ENCODE measurements around the gene RXYLT1. TPM values are rescaled to one million over a fixed set of nuclear protein-coding genes. Genes with fewer than 3 reads are reported as not detected.
A peak's percentile ranks its signal among the peaks of the same experiment; 100 is the strongest.

RXYLT1 gene
- total RNA-seq, 1 donor from 2014 or later = 8.9 TPM

- no peak overlapping the region for H3K4me3 ChIP-seq (ENCODE audit: low read length in 3 of 3)
- H3K9ac ChIP-seq (ENCODE audit: low read depth in 1 of 3, low read length in 3 of 3) = no peak overlapping the region
- peaks cover 0 to 3% (median 0%) of the 10 kb centered on the region in 3 donors for H3K36me3 ChIP-seq (ENCODE audit: control insufficient read depth in 3 of 3, insufficient read depth in 3 of 3, low read length in 3 of 3)
- no peak overlapping the region for H3K27ac ChIP-seq (ENCODE audit: low read depth, low read length)
- no peaks in the 10 kb centered on the region for H3K4me1 ChIP-seq (ENCODE audit: control insufficient read depth in 3 of 3, insufficient read depth in 3 of 3, low read length in 3 of 3)
- peaks cover 0 to 5% (median 0%) of the 10 kb centered on the region in 3 donors for H3K27me3 ChIP-seq (ENCODE audit: control insufficient read depth in 3 of 3, insufficient read depth in 3 of 3, low read length in 3 of 3)
- H3K9me3 ChIP-seq (ENCODE audit: control insufficient read depth in 3 of 3, low read length in 3 of 3) = peaks cover 0 to 4% (median 0%) of the 10 kb centered on the region in 3 donors
Observed at GRCh38 chr12:63814146-63814772, 34.5 kb downstream of the RXYLT1 start.

GRCh38 chr12:63815482-63815852 is 35.8 kb downstream of the RXYLT1 start:
- no peak overlapping the region for H3K4me3 ChIP-seq (ENCODE audit: low read length in 3 of 3)
- H3K27ac ChIP-seq (ENCODE audit: low read depth, low read length) = no peak overlapping the region

DNA sequence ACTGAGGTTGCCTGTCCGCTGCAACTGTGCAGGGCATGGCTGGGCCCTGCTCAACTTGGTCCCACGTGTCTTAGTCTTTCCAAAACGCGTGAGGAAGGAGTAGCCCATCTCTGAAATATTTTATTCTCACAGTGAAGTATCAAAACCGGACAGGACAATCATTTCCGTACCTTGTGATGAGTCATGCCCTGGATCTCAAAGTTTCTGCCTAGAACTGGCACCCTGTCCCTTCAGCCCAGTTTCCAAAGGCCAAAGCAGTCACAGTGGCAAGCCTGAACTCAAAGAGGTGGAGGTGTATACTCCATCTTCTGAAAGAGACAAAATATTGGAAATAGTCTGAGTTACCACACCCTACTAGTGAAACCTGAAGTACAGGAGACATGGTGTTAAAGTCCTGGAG is 36.3 kb downstream of the RXYLT1 start:
- Histone ChIP-seq H3K4me3 (ENCODE audit: low read length in 3 of 3) (no peak overlapping the region), H3K9me3 (ENCODE audit: control insufficient read depth in 3 of 3, low read length in 3 of 3) (peaks cover 0 to 4% (median 0%) of the 10 kb centered on the region in 3 donors), H3K36me3 (ENCODE audit: control insufficient read depth in 3 of 3, insufficient read depth in 3 of 3, low read length in 3 of 3) (no peaks in the 10 kb centered on the region), H3K27ac (ENCODE audit: low read depth, low read length) (no peak overlapping the region), H3K9ac (ENCODE audit: low read depth in 1 of 3, low read length in 3 of 3) (no peak overlapping the region), H3K27me3 (ENCODE audit: control insufficient read depth in 3 of 3, insufficient read depth in 3 of 3, low read length in 3 of 3) (peaks cover 0 to 5% (median 0%) of the 10 kb centered on the region in 3 donors), H3K4me1 (ENCODE audit: control insufficient read depth in 3 of 3, insufficient read depth in 3 of 3, low read length in 3 of 3) (no peaks in the 10 kb centered on the region)

More at GRCh38 chr12:63815482-63815852, 35.8 kb downstream of the RXYLT1 start:
- H3K9ac ChIP-seq (ENCODE audit: low read depth in 1 of 3, low read length in 3 of 3) = no peak overlapping the region
- no peaks in the 10 kb centered on the region for H3K36me3 ChIP-seq (ENCODE audit: control insufficient read depth in 3 of 3, insufficient read depth in 3 of 3, low read length in 3 of 3)
- H3K9me3 ChIP-seq (ENCODE audit: control insufficient read depth in 3 of 3, low read length in 3 of 3) = peaks cover 0 to 4% (median 0%) of the 10 kb centered on the region in 3 donors
- H3K27me3 ChIP-seq (ENCODE audit: control insufficient read depth in 3 of 3, insufficient read depth in 3 of 3, low read length in 3 of 3) = peaks cover 0 to 5% (median 0%) of the 10 kb centered on the region in 3 donors
- no peaks in the 10 kb centered on the region for H3K4me1 ChIP-seq (ENCODE audit: control insufficient read depth in 3 of 3, insufficient read depth in 3 of 3, low read length in 3 of 3)

- Histone ChIP-seq H3K36me3 (ENCODE audit: control insufficient read depth in 3 of 3, insufficient read depth in 3 of 3, low read length in 3 of 3) (no peaks in the 10 kb centered on the region), H3K27me3 (ENCODE audit: control insufficient read depth in 3 of 3, insufficient read depth in 3 of 3, low read length in 3 of 3) (peaks cover 5 to 10% (median 6%) of the 10 kb centered on the region in 3 donors), H3K4me1 (ENCODE audit: control insufficient read depth in 3 of 3, insufficient read depth in 3 of 3, low read length in 3 of 3) (no peaks in the 10 kb centered on the region), H3K27ac (ENCODE audit: low read depth, low read length) (no peak overlapping the region), H3K4me3 (ENCODE audit: low read length in 3 of 3) (no peak overlapping the region), H3K9ac (ENCODE audit: low read depth in 1 of 3, low read length in 3 of 3) (no peak overlapping the region), H3K9me3 (ENCODE audit: control insufficient read depth in 3 of 3, low read length in 3 of 3) (peaks cover 0 to 4% (median 0%) of the 10 kb centered on the region in 3 donors)
Observed at GRCh38 chr12:63820427-63820826, 40.7 kb downstream of the RXYLT1 start.

- H3K4me1 ChIP-seq (ENCODE audit: control insufficient read depth in 3 of 3, insufficient read depth in 3 of 3, low read length in 3 of 3) = no peaks in the 10 kb centered on the region
- H3K4me3 ChIP-seq (ENCODE audit: low read length in 3 of 3) = peak overlapping the region; percentile 61 to 70 (median 70)
- peak overlapping the region in 1 of 3 donors; percentile 40 for H3K9ac ChIP-seq (ENCODE audit: low read depth in 1 of 3, low read length in 3 of 3)
- H3K9me3 ChIP-seq (ENCODE audit: control insufficient read depth in 3 of 3, low read length in 3 of 3) = peaks cover 0 to 4% (median 0%) of the 10 kb centered on the region in 3 donors
- no peaks in the 10 kb centered on the region for H3K36me3 ChIP-seq (ENCODE audit: control insufficient read depth in 3 of 3, insufficient read depth in 3 of 3, low read length in 3 of 3)
- H3K27me3 ChIP-seq (ENCODE audit: control insufficient read depth in 3 of 3, insufficient read depth in 3 of 3, low read length in 3 of 3) = peaks cover 5 to 10% (median 6%) of the 10 kb centered on the region in 3 donors
- no peak overlapping the region for H3K27ac ChIP-seq (ENCODE audit: low read depth, low read length)
Observed at GRCh38 chr12:63821781-63822251, 42.1 kb downstream of the RXYLT1 start.

- peaks cover 0 to 4% (median 0%) of the 10 kb centered on the region in 3 donors for H3K9me3 ChIP-seq (ENCODE audit: control insufficient read depth in 3 of 3, low read length in 3 of 3)
- peak overlapping the region in 2 of 3 donors; percentile 61 to 70 for H3K4me3 ChIP-seq (ENCODE audit: low read length in 3 of 3)
- peaks cover 5 to 10% (median 6%) of the 10 kb centered on the region in 3 donors for H3K27me3 ChIP-seq (ENCODE audit: control insufficient read depth in 3 of 3, insufficient read depth in 3 of 3, low read length in 3 of 3)
- H3K36me3 ChIP-seq (ENCODE audit: control insufficient read depth in 3 of 3, insufficient read depth in 3 of 3, low read length in 3 of 3) = no peaks in the 10 kb centered on the region
- no peak overlapping the region for H3K27ac ChIP-seq (ENCODE audit: low read depth, low read length)
- no peak overlapping the region for H3K9ac ChIP-seq (ENCODE audit: low read depth in 1 of 3, low read length in 3 of 3)
- no peaks in the 10 kb centered on the region for H3K4me1 ChIP-seq (ENCODE audit: control insufficient read depth in 3 of 3, insufficient read depth in 3 of 3, low read length in 3 of 3)
Observed at GRCh38 chr12:63822352-63822751, 42.6 kb downstream of the RXYLT1 start.

- Histone ChIP-seq H3K9ac (ENCODE audit: low read depth in 1 of 3, low read length in 3 of 3) (no peak overlapping the region), H3K27ac (ENCODE audit: low read depth, low read length) (no peak overlapping the region), H3K4me1 (ENCODE audit: control insufficient read depth in 3 of 3, insufficient read depth in 3 of 3, low read length in 3 of 3) (no peaks in the 10 kb centered on the region)
Observed at GRCh38 chr12:63823040-63823439, 43.3 kb downstream of the RXYLT1 start.

DNA sequence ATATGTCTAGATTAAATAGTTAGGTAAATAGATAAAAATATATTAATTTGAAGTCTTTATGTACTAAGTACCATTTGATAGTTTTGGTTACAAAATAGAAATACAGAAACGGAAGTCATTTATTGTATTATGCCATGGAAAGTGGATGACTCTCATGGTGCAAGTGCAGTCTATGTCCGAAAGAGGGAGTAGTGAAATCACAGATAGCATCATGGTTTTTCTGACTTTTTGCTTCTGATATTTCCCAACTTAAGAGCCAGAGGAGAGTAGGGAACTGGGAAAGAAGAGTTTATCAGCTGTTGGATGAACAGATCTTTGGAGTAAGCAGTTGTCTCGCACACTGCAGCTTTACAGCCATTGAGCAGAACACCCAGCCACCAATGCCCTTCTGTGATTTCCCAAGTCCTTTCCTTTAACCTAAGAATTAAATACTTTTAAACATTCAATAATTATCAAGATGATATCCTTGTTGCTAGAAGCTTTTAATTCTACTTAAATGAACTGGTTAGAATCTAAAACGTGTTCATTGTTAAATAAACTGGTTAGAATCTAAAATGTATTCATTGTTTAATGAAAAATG is 46.4 kb downstream of the RXYLT1 start:
- Histone ChIP-seq H3K27ac (ENCODE audit: low read depth, low read length) (no peak overlapping the region), H3K9me3 (ENCODE audit: control insufficient read depth in 3 of 3, low read length in 3 of 3) (no peaks in the 10 kb centered on the region), H3K36me3 (ENCODE audit: control insufficient read depth in 3 of 3, insufficient read depth in 3 of 3, low read length in 3 of 3) (no peaks in the 10 kb centered on the region), H3K27me3 (ENCODE audit: control insufficient read depth in 3 of 3, insufficient read depth in 3 of 3, low read length in 3 of 3) (peaks cover 0 to 10% (median 6%) of the 10 kb centered on the region in 3 donors), H3K4me1 (ENCODE audit: control insufficient read depth in 3 of 3, insufficient read depth in 3 of 3, low read length in 3 of 3) (no peaks in the 10 kb centered on the region), H3K4me3 (ENCODE audit: low read length in 3 of 3) (no peak overlapping the region), H3K9ac (ENCODE audit: low read depth in 1 of 3, low read length in 3 of 3) (no peak overlapping the region)

More at GRCh38 chr12:63823040-63823439, 43.3 kb downstream of the RXYLT1 start:
- Histone ChIP-seq H3K36me3 (ENCODE audit: control insufficient read depth in 3 of 3, insufficient read depth in 3 of 3, low read length in 3 of 3) (no peaks in the 10 kb centered on the region), H3K9me3 (ENCODE audit: control insufficient read depth in 3 of 3, low read length in 3 of 3) (peaks cover 0 to 4% (median 0%) of the 10 kb centered on the region in 3 donors), H3K27me3 (ENCODE audit: control insufficient read depth in 3 of 3, insufficient read depth in 3 of 3, low read length in 3 of 3) (peaks cover 0 to 10% (median 6%) of the 10 kb centered on the region in 3 donors), H3K4me3 (ENCODE audit: low read length in 3 of 3) (no peak overlapping the region)

GRCh38 chr12:63828867-63829266 is 49.2 kb downstream of the RXYLT1 start:
- Histone ChIP-seq H3K27ac (ENCODE audit: low read depth, low read length) (no peak overlapping the region), H3K9ac (ENCODE audit: low read depth in 1 of 3, low read length in 3 of 3) (no peak overlapping the region), H3K27me3 (ENCODE audit: control insufficient read depth in 3 of 3, insufficient read depth in 3 of 3, low read length in 3 of 3) (no peaks in the 10 kb centered on the region), H3K4me1 (ENCODE audit: control insufficient read depth in 3 of 3, insufficient read depth in 3 of 3, low read length in 3 of 3) (no peaks in the 10 kb centered on the region), H3K36me3 (ENCODE audit: control insufficient read depth in 3 of 3, insufficient read depth in 3 of 3, low read length in 3 of 3) (no peaks in the 10 kb centered on the region), H3K4me3 (ENCODE audit: low read length in 3 of 3) (no peak overlapping the region), H3K9me3 (ENCODE audit: control insufficient read depth in 3 of 3, low read length in 3 of 3) (no peaks in the 10 kb centered on the region)

GRCh38 chr12:63836046-63836445 is 56.3 kb downstream of the RXYLT1 start:
- Histone ChIP-seq H3K4me1 (ENCODE audit: control insufficient read depth in 3 of 3, insufficient read depth in 3 of 3, low read length in 3 of 3) (no peaks in the 10 kb centered on the region), H3K36me3 (ENCODE audit: control insufficient read depth in 3 of 3, insufficient read depth in 3 of 3, low read length in 3 of 3) (no peaks in the 10 kb centered on the region), H3K9me3 (ENCODE audit: control insufficient read depth in 3 of 3, low read length in 3 of 3) (no peaks in the 10 kb centered on the region), H3K27me3 (ENCODE audit: control insufficient read depth in 3 of 3, insufficient read depth in 3 of 3, low read length in 3 of 3) (no peaks in the 10 kb centered on the region), H3K4me3 (ENCODE audit: low read length in 3 of 3) (no peak overlapping the region), H3K27ac (ENCODE audit: low read depth, low read length) (no peak overlapping the region), H3K9ac (ENCODE audit: low read depth in 1 of 3, low read length in 3 of 3) (no peak overlapping the region)

Measured in skeletal muscle tissue (tissue), 4 donors.